HepG2 (cell line): ENCODE data around the gene PDZD4. TPM values are rescaled to one million over a fixed set of nuclear protein-coding genes. Genes with fewer than 3 reads are reported as not detected.

Source experiments
- CENPT ChIP-seq: sonication (generic); formaldehyde crosslinking; IDR thresholded peaks from 2 replicates; pipeline ENCODE4 v1.8.0; 2022; ENCODE audit warnings: low read depth, mild to moderate bottlenecking, moderate library complexity, missing genetic modification reagents
- EED ChIP-seq: sonication (generic); formaldehyde crosslinking; IDR thresholded peaks from 2 replicates; pipeline ENCODE4 v1.5.0; 2020; ENCODE audit warnings: mild to moderate bottlenecking, missing genetic modification reagents
- HOXA7 ChIP-seq: sonication (generic); formaldehyde crosslinking; IDR thresholded peaks from 2 replicates; pipeline ENCODE4 v1.8.1; 2022; ENCODE audit warnings: mild to moderate bottlenecking, missing genetic modification reagents, moderate library complexity
- IRF2 ChIP-seq: IDR thresholded peaks from 2 replicates; pipeline ENCODE4 v1.6.1; 2018; ENCODE audit warnings: missing genetic modification reagents, missing compliant biosample characterization
- MTERF4 ChIP-seq: sonication (generic); formaldehyde crosslinking; IDR thresholded peaks from 2 replicates; pipeline ENCODE4 v1.8.0; 2023; ENCODE audit warnings: mild to moderate bottlenecking, missing genetic modification reagents
- NFYB ChIP-seq: sonication (generic); formaldehyde crosslinking; IDR thresholded peaks from 2 replicates; pipeline ENCODE4 v1.4.0; 2020; ENCODE audit warnings: missing genetic modification reagents
- NR2F6 ChIP-seq, 2 experiments: IDR thresholded peaks; 2 replicates each; pipeline ENCODE4 v1.6.1; 2016; ENCODE audit warnings: antibody characterized with exemption in 1 of 2, mild to moderate bottlenecking in 1 of 2
- NRL ChIP-seq: sonication (generic); formaldehyde crosslinking; IDR thresholded peaks from 2 replicates; pipeline ENCODE4 v1.5.0; 2020; ENCODE audit warnings: missing genetic modification reagents, mild to moderate bottlenecking, moderate library complexity, borderline replicate concordance
- RFXANK ChIP-seq: IDR thresholded peaks from 2 replicates; pipeline ENCODE4 v1.6.1; 2016
- SP2 ChIP-seq: sonication (generic); formaldehyde crosslinking; IDR thresholded peaks from 2 replicates; pipeline ENCODE4 v1.5.1; 2020; ENCODE audit warnings: mild to moderate bottlenecking, missing genetic modification reagents
- TBX3 ChIP-seq: fragments of 450-650 bp; IDR thresholded peaks from 2 replicates; pipeline ENCODE4 v1.6.1; 2017; ENCODE audit warnings: antibody characterized with exemption, mild to moderate bottlenecking, inconsistent platforms, borderline replicate concordance
- TOPORS ChIP-seq: sonication (generic); formaldehyde crosslinking; IDR thresholded peaks from 2 replicates; pipeline ENCODE4 v1.8.0; 2023; ENCODE audit warnings: mild to moderate bottlenecking, missing genetic modification reagents
- ZBTB40 ChIP-seq, 2 experiments: fragments of 450-650 bp in 1 of 2; sonication (generic) in 1 of 2; formaldehyde crosslinking in 1 of 2; IDR thresholded peaks; 2 replicates each; pipeline versions ENCODE4 v1.6.1 to v1.8.0; 2016 to 2022; ENCODE audit warnings: antibody characterized with exemption in 1 of 2, mild to moderate bottlenecking in 1 of 2, missing genetic modification reagents in 1 of 2
- ZIK1 ChIP-seq: sonication (generic); formaldehyde crosslinking; IDR thresholded peaks from 2 replicates; pipeline ENCODE4 v1.5.0; 2020; ENCODE audit warnings: mild to moderate bottlenecking, low read depth, missing genetic modification reagents, borderline replicate concordance
- ZNF354B ChIP-seq: sonication (generic); formaldehyde crosslinking; IDR thresholded peaks from 2 replicates; pipeline ENCODE4 v1.8.0; 2022; ENCODE audit warnings: mild to moderate bottlenecking, missing genetic modification reagents
- ZNF552 ChIP-seq: sonication (generic); formaldehyde crosslinking; IDR thresholded peaks from 2 replicates; pipeline ENCODE4 v1.9.0; 2022; ENCODE audit warnings: missing genetic modification reagents, mild to moderate bottlenecking, borderline replicate concordance
- ZNF768 ChIP-seq: sonication (generic); formaldehyde crosslinking; IDR thresholded peaks from 2 replicates; pipeline ENCODE4 v1.4.0; 2020; ENCODE audit warnings: missing genetic modification reagents
- ZSCAN9 ChIP-seq: IDR thresholded peaks from 2 replicates; pipeline ENCODE4 v1.6.1; 2016; ENCODE audit warnings: borderline replicate concordance
- polyA plus RNA-seq, 8 experiments: library from polyadenylated mRNA; depleted of rRNA in 3 of 8; stranded (reverse) in 7 of 8; unstranded in 1 of 8; fragments of >200 nt; fragmentation: Illumina TruSeq in 4 of 8; extraction: Trizol in 4 of 8; gene quantifications; 2 replicates each; pipeline versions ENCODE4 v1.2.1 to v1.2.3, GENCODE V29; 2011 to 2016; ENCODE audit warnings: low read depth in 4 of 8, missing spikeins in 1 of 8, mixed read lengths in 1 of 8; ENCODE audit not compliant: insufficient read depth in 1 of 8
- total RNA-seq, 5 experiments: library from RNA; depleted of rRNA; stranded (reverse); fragments of >200 nt; fragmentation: Illumina TruSeq; extraction: Trizol; gene quantifications; 2 replicates each; pipeline ENCODE4 v1.2.3, GENCODE V29; 2016; ENCODE audit warnings: low read depth in 1 of 5
- TF ChIP-seq, protein P1 (sequence below): sonication (generic); formaldehyde crosslinking; IDR thresholded peaks from 2 replicates; pipeline ENCODE4 v1.4.0; 2020; ENCODE audit warnings: missing genetic modification reagents, low read depth, mild to moderate bottlenecking, borderline replicate concordance

PDZD4 gene
- total and polyA plus RNA-seq, 2 of the 13 experiments (the other 11 are each of a cell fraction or from before 2014, with no cell fraction given) = not detected

GRCh38 chrX:153763989-153764755 lies 66.2 kb downstream of the PDZD4 start, which contains the start of gene PLXNB3 (continued):
- TF ChIP-seq HOXA7 (no peak), ZSCAN9 (CRISPR knock-in tag) (no peak), ZBTB40 (IDR thresholded peaks at IDR 0.05) (no peak), ZBTB40 (CRISPR knock-in tag; IDR thresholded peaks at IDR 0.05) (no peak), EED (CRISPR knock-in tag) (no peak), SP2 (CRISPR knock-in tag) (no peak), NR2F6 (IDR thresholded peaks at IDR 0.05) (no peak), NR2F6 (CRISPR knock-in tag; IDR thresholded peaks at IDR 0.05) (0 out of 2 replicates have a peak, but pooled peaks have one; percentile 3), ZNF768 (CRISPR knock-in tag) (peak; percentile 57; the same call in 1 of the 2 replicates), ZNF552 (no peak), CENPT (no peak), ZIK1 (CRISPR knock-in tag) (no peak), TOPORS (CRISPR knock-in tag) (no peak), NRL (CRISPR knock-in tag) (0 out of 2 replicates have a peak, but pooled peaks have one; percentile 46), RFXANK (CRISPR knock-in tag) (no peak), MTERF4 (CRISPR knock-in tag) (0 out of 2 replicates have a peak, but pooled peaks have one; percentile 41), NFYB (CRISPR knock-in tag) (no peak), TBX3 (no peak), ZNF354B (CRISPR knock-in tag) (no peak), IRF2 (CRISPR knock-in tag) (peak; percentile 16; the same call in 1 of the 2 replicates)
- TF ChIP-seq, protein P1, sequence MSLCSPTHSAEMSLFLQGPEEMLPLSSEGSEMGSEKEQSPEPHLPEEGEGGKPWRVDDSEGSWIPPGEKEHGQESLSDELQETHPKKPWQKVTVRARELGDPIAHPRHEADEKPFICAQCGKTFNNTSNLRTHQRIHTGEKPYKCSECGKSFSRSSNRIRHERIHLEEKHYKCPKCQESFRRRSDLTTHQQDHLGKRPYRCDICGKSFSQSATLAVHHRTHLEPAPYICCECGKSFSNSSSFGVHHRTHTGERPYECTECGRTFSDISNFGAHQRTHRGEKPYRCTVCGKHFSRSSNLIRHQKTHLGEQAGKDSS = no peak
